GM12878 (cell line): ENCODE results near the gene NOS1AP. TPM values are rescaled to one million over a fixed set of nuclear protein-coding genes. Genes with fewer than 3 reads are reported as not detected.

Source experiments
- ATAC-seq: fragments of 200-7000 bp; cut with Tn5 transposase; 3 replicates; pipeline ENCODE4 v1.9.1; 2020; ENCODE audit warnings: mild to moderate bottlenecking, moderate library complexity
- BruUV-seq: library from RNA; stranded (reverse); fragments of 400-500 nt; replicated peaks from 2 replicates; lab custom pipeline; 2021; lab: Mats Ljungman, UMichigan
- CTCF ChIA-PET: fragments of 300-600 bp; sonication (Branson Sonifier 250); formaldehyde crosslinking; extraction: SDS; loops from one replicate; lab custom pipeline; 2021; ENCODE audit warnings: inconsistent platforms; lab: Yijun Ruan, JAX
- POLR2A ChIA-PET: fragments of 350-600 bp; formaldehyde crosslinking; extraction: SDS; loops from one replicate; lab custom pipeline; 2021; ENCODE audit warnings: inconsistent platforms; lab: Charles Lee
- RAD21 ChIA-PET: fragments of 300-600 bp; sonication (Branson Sonifier 250); formaldehyde crosslinking; loops from one replicate; lab custom pipeline; 2023; ENCODE audit warnings: antibody characterized with exemption; ENCODE audit not compliant: unreplicated experiment; lab: Charles Lee
- SMC1A ChIA-PET: fragments of 300-600 bp; sonication (Branson Sonifier 250); formaldehyde crosslinking; loops from one replicate; lab custom pipeline; 2023; ENCODE audit not compliant: unreplicated experiment, uncharacterized antibody; lab: Charles Lee
- DNase-seq: peaks from one replicate; pipeline ENCODE4 v3.0.0-alpha.2; 2011; ENCODE audit warnings: low read depth, low spot score
- FAIRE-seq: peaks from 3 replicates; lab custom pipeline; 2011; peaks lifted over from hg19 to GRCh38; lab: Jason Lieb, UNC
- H2AFZ ChIP-seq: 2 replicates; pipeline ENCODE4 v1.6.0; 2011; ENCODE audit warnings: low read depth, low read length, control low read depth; ENCODE audit not compliant: control insufficient read depth
- H3K27ac ChIP-seq: 2 replicates; pipeline ENCODE4 v1.5.1; 2011; ENCODE audit warnings: control low read depth; ENCODE audit not compliant: control insufficient read depth, insufficient read depth
- H3K27me3 ChIP-seq, 2 experiments: replicated peaks in 1 of 2; 2 replicates each; pipeline versions ENCODE4 v1.6.0 to v1.6.1; 2011; ENCODE audit warnings: low read length in 1 of 2; ENCODE audit not compliant: control insufficient read depth in 2 of 2, insufficient read depth in 2 of 2
- H3K36me3 ChIP-seq, 2 experiments: 2 replicates each; pipeline ENCODE4 v1.5.1; 2011; ENCODE audit warnings: low read length in 1 of 2; ENCODE audit not compliant: control insufficient read depth in 2 of 2, insufficient read depth in 2 of 2
- H3K4me1 ChIP-seq: 2 replicates; pipeline ENCODE4 v1.6.1; 2011; ENCODE audit warnings: mild to moderate bottlenecking, low read length, moderate library complexity, mixed read lengths; ENCODE audit not compliant: control insufficient read depth, insufficient read depth
- H3K4me2 ChIP-seq: 2 replicates; pipeline ENCODE4 v1.6.0; 2011; ENCODE audit warnings: control low read depth; ENCODE audit not compliant: control insufficient read depth, insufficient read depth
- H3K4me3 ChIP-seq: fragments of 200-600 bp; sonication (generic); 2 replicates; pipeline ENCODE4 v1.5.1; 2016
- H3K79me2 ChIP-seq: 2 replicates; pipeline ENCODE4 v1.6.0; 2011; ENCODE audit warnings: low read length; ENCODE audit not compliant: control insufficient read depth, insufficient read depth
- H3K9ac ChIP-seq: 2 replicates; pipeline ENCODE4 v1.8.0; 2011; ENCODE audit warnings: low read length, control low read depth, mixed read lengths; ENCODE audit not compliant: control insufficient read depth, insufficient read depth
- H3K9me3 ChIP-seq: replicated peaks from 3 replicates; pipeline ENCODE4 v1.5.1; 2011; ENCODE audit warnings: mild to moderate bottlenecking, low read length; ENCODE audit not compliant: control insufficient read depth, insufficient read depth
- H4K20me1 ChIP-seq: 2 replicates; pipeline ENCODE4 v1.6.0; 2011; ENCODE audit not compliant: control insufficient read depth, insufficient read depth
- ATF2 ChIP-seq: IDR thresholded peaks from 2 replicates; pipeline ENCODE4 v1.6.1; 2012; ENCODE audit warnings: low read length, inconsistent platforms
- ETV6 ChIP-seq, 2 experiments: fragments of 450-650 bp in 1 of 2; IDR thresholded peaks in 1 of 2; conservative IDR thresholded peaks in 1 of 2; 2 replicates each; pipeline ENCODE4 v1.6.1; 2014; ENCODE audit warnings: antibody characterized with exemption in 1 of 2, borderline replicate concordance in 1 of 2, low read depth in 1 of 2, mild to moderate bottlenecking in 1 of 2, moderate library complexity in 1 of 2
- MLLT1 ChIP-seq: fragments of 450-650 bp; IDR thresholded peaks from 2 replicates; pipeline ENCODE4 v1.6.1; 2016; ENCODE audit warnings: mild to moderate bottlenecking
- POLR2A ChIP-seq: IDR thresholded peaks from 2 replicates; pipeline ENCODE4 v1.6.1; 2011; ENCODE audit warnings: low read depth, mild to moderate bottlenecking, low read length
- RCOR1 ChIP-seq: conservative IDR thresholded peaks from 2 replicates; pipeline ENCODE4 v1.6.1; 2012; ENCODE audit warnings: low read depth, low read length, improper control_type of control experiment
- TBL1XR1 ChIP-seq: IDR thresholded peaks from 2 replicates; pipeline ENCODE4 v1.6.1; 2012; ENCODE audit warnings: low read depth, low read length, improper control_type of control experiment
- USF1 ChIP-seq: IDR thresholded peaks from 2 replicates; pipeline ENCODE4 v1.6.1; 2011; ENCODE audit warnings: borderline replicate concordance, low read depth, mild to moderate bottlenecking, moderate library complexity, mixed read lengths, low read length; ENCODE audit not compliant: insufficient read depth; ENCODE audit errors: extremely low read length
- WGBS: methylation state at CpG from one replicate; pipeline ENCODE4 v1.1.6; 2016; ENCODE audit warnings: low lambda C conversion rate; ENCODE audit not compliant: insufficient replicate concordance, insufficient coverage; ENCODE audit errors: missing lambda C conversion rate; 5-methylcytosine and 5-hydroxymethylcytosine counted together
- in situ Hi-C: fragments of 300-500 bp; cut with MboI; formaldehyde crosslinking; loops from 9 replicates; pipeline ENCODE4 v1.14.3; 2018; ENCODE audit warnings: mixed read lengths
- intact Hi-C: fragments of 100-400 bp; cut with micrococcal nuclease; formaldehyde crosslinking; loops from one replicate; pipeline ENCODE4 v1.14.2; 2022; ENCODE audit not compliant: unreplicated experiment
- polyA plus RNA-seq, 11 experiments: library from polyadenylated mRNA; depleted of rRNA in 4 of 11; unstranded in 6 of 11; stranded (reverse) in 5 of 11; fragments of >200 nt; fragmentation: Nextera tagmentation in 4 of 11; fragmentation: Illumina TruSeq in 1 of 11; extraction: Ambion mirVana in 4 of 11; extraction: Trizol in 1 of 11; gene quantifications; 1 replicate in 1 of 11; 2 replicates in 10 of 11; pipeline versions ENCODE4 v1.2.1 to v1.2.3, GENCODE V29; 2011 to 2016; ENCODE audit warnings: inconsistent platforms in 2 of 11, missing spikeins in 2 of 11, low read depth in 1 of 11
- total RNA-seq, 4 experiments: library from RNA; depleted of rRNA in 3 of 4; stranded (reverse); fragments of >200 nt in 3 of 4; fragmentation: Illumina TruSeq in 1 of 4; extraction: Trizol in 1 of 4; gene quantifications; 2 replicates each; pipeline versions ENCODE4 v1.2.1 to v1.2.3, GENCODE V29; 2013 to 2021

Gene NOS1AP
- total and polyA plus RNA-seq, 10 of the 15 experiments (the other 5 are each of a cell fraction or from before 2014, with no cell fraction given) = 0.03 to 0.15 TPM; not detected in 8

GRCh38 chr1:162236201-162236600 is 166.7 kb downstream of the NOS1AP start:
- no peaks in the 10 kb centered on the region for H4K20me1 ChIP-seq
- H3K4me2 ChIP-seq = no peak overlapping the region
- FAIRE-seq (no peak), DNase-seq (no peak), ATAC-seq (no peak)
- H3K27me3 ChIP-seq = no peaks in the 10 kb centered on the region; a peak in 1 of 4 replicates
- intact Hi-C loops (no loop called here), in situ Hi-C loops (no loop called here)
- H3K4me3 ChIP-seq = no peak overlapping the region
- ChIA-PET POLR2A (no interaction called here), CTCF (interaction anchor here (1.5 kb wide), 1 partner anchor 8 kb away, joined by 4 read pairs; no protein-coding TSS in a partner anchor), SMC1A (no interaction called here), RAD21 (no interaction called here)
- no peaks in the 10 kb centered on the region for H3K9me3 ChIP-seq
- H3K79me2 ChIP-seq = no peaks in the 10 kb centered on the region
- no peak overlapping the region for H3K27ac ChIP-seq
- no peak overlapping the region for H3K9ac ChIP-seq
- no peak overlapping the region for H2AFZ ChIP-seq
- H3K36me3 ChIP-seq = no peaks in the 10 kb centered on the region
- BruUV-seq = no TSS peak
- WGBS = 14% methylated on average over 3 of the region's 3 CpGs
- no peaks in the 10 kb centered on the region for H3K4me1 ChIP-seq
- no peak for TF ChIP-seq USF1
- no peak for TF ChIP-seq TBL1XR1
- no peak for TF ChIP-seq POLR2A
- no peak for TF ChIP-seq RCOR1
- no peak for TF ChIP-seq ETV6 (conservative IDR thresholded peaks at IDR 0.05 in 1 of 2, IDR thresholded peaks at IDR 0.05 in 1 of 2; ENCODE audit: borderline replicate concordance in 1 of 2, low read depth in 1 of 2)
- TF ChIP-seq ATF2 = no peak
- no peak for TF ChIP-seq MLLT1
